ENCODE measurements around the gene RASL12. TPM values are rescaled to one million over a fixed set of nuclear protein-coding genes. Genes with fewer than 3 reads are reported as not detected.
"Not testable (repeated sequence)": the region's sequence is repeated elsewhere in the genome, so short reads cannot be mapped to it uniquely, and the experiment has no call there.

The RASL12 gene
- total and polyA plus RNA-seq, 12 donors: 1.3 to 9.2 (median 3.4) TPM

GRCh38 chr15:65076486-65077290, 8.9 kb upstream of the RASL12 start, which contains the start of gene KBTBD13:
Gene KBTBD13, plus strand, starts transcription at chr15:65076746. Its CDS starts 70 bp downstream, at chr15:65076816.
- WGBS, 4 donors: 59 to 93% (median 73%) methylated on average over 3 to 73 of the region's 73 CpGs
- H3K27me3 ChIP-seq: peaks cover 18% of the 10 kb centered on the region
- intact Hi-C loops (cut with DNase I): no loop called here
- no peak for DNase-seq
- H3K9me3 ChIP-seq (replicated peaks in 1 of 3): no peaks in the 10 kb centered on the region
- H3K27ac ChIP-seq: no peak within 1 kb of the TSS
- TF ChIP-seq POLR2A (IDR thresholded peaks at IDR 0.05): no peak
- TF ChIP-seq CTCF (IDR thresholded peaks at IDR 0.05): no peak
- H3K4me3 ChIP-seq: no peak within 1 kb of the TSS
- peaks cover 0 to under 1% of the 10 kb centered on the region in 2 donors for H3K4me1 ChIP-seq (replicated peaks in 1 of 2)
- no peaks in the 10 kb centered on the region for H3K36me3 ChIP-seq (replicated peaks in 1 of 2)

GRCh38 chr15:65075607-65076395, 8.0 kb upstream of the RASL12 start:
- H3K27me3 ChIP-seq: peaks cover 18% of the 10 kb centered on the region
- H3K4me3 ChIP-seq; H3K9me3 ChIP-seq (replicated peaks in 1 of 3); DNase-seq; H3K36me3 ChIP-seq (replicated peaks in 1 of 2); H3K4me1 ChIP-seq (replicated peaks in 1 of 2); H3K27ac ChIP-seq; intact Hi-C loops (cut with DNase I): not testable (repeated sequence)
- WGBS, 4 donors: 59 to 75% (median 74%) methylated on average over 11 to 12 of the region's 12 CpGs

- H3K36me3 ChIP-seq (replicated peaks in 1 of 2); H3K27ac ChIP-seq; intact Hi-C loops (cut with DNase I); DNase-seq; H3K9me3 ChIP-seq (replicated peaks in 1 of 3); H3K4me3 ChIP-seq: not testable (repeated sequence)
- 88 to 100% (median 94%) methylated on average over 5 to 16 of the region's 22 CpGs; no CpG with 5 or more reads in 1 of the 4 donors for whole genome bisulfite sequencing, 4 donors
- Histone ChIP-seq H3K4me1 (replicated peaks in 1 of 2) (peaks cover 0 to 14% of the 10 kb centered on the region in 2 donors), H3K27me3 (peaks cover 18% of the 10 kb centered on the region)
Observed at GRCh38 chr15:65074946-65075345, 7.2 kb upstream of the RASL12 start.

- TF ChIP-seq POLR2A (IDR thresholded peaks at IDR 0.05) (no peak), CTCF (IDR thresholded peaks at IDR 0.05) (no peak)
- 84 to 96% (median 90%) methylated on average over 3 of the region's 3 CpGs for WGBS, 4 donors
- Histone ChIP-seq H3K4me3 (no peak overlapping the region), H3K36me3 (replicated peaks in 1 of 2) (no peaks in the 10 kb centered on the region), H3K27me3 (peaks cover 17% of the 10 kb centered on the region), H3K4me1 (replicated peaks in 1 of 2) (peaks cover 0 to 14% of the 10 kb centered on the region in 2 donors), H3K9me3 (replicated peaks in 1 of 3) (no peaks in the 10 kb centered on the region), H3K27ac (peak overlapping the region in 1 of 5 donors; percentile 3)
- no peak for DNase-seq
- intact Hi-C loops (cut with DNase I): no loop called here
Observed at GRCh38 chr15:65072617-65073016, 4.8 kb upstream of the RASL12 start.

- peaks cover 17% of the 10 kb centered on the region for H3K27me3 ChIP-seq
- no peaks in the 10 kb centered on the region for H3K36me3 ChIP-seq (replicated peaks in 1 of 2)
- peak overlapping the region in 1 of 5 donors; percentile 3 for H3K27ac ChIP-seq
- no peaks in the 10 kb centered on the region for H3K9me3 ChIP-seq (replicated peaks in 1 of 3)
- H3K4me1 ChIP-seq (replicated peaks in 1 of 2): peaks cover 0 to 14% of the 10 kb centered on the region in 2 donors
- intact Hi-C loops (cut with DNase I): no loop called here
- no peak overlapping the region for H3K4me3 ChIP-seq
- peak in 6 of 7 donors; percentile 59 to 78 (median 71) for DNase-seq
- 50 to 83% (median 55%) methylated on average over 1 of the region's 1 CpG for WGBS, 4 donors
- TF ChIP-seq POLR2A (IDR thresholded peaks at IDR 0.05): no peak
- TF ChIP-seq CTCF (IDR thresholded peaks at IDR 0.05): no peak
Observed at GRCh38 chr15:65072027-65072426, 4.2 kb upstream of the RASL12 start.
